MM.1S (cell line): ENCODE measurements around the gene FAM229A.

Experiments used
- DNase-seq: peaks from one replicate; pipeline ENCODE4 v3.0.0-alpha.2; 2015
- H2AFZ ChIP-seq: fragments of 300-600 bp; sonication (generic); 2 replicates; pipeline ENCODE4 v1.6.0; 2016; ENCODE audit warnings: antibody characterized with exemption, low read length
- H3F3A ChIP-seq: fragments of 300-600 bp; sonication (generic); 2 replicates; pipeline ENCODE4 v1.6.1; 2016; ENCODE audit warnings: mild to moderate bottlenecking, antibody characterized with exemption, low read length, moderate library complexity, mixed read lengths; ENCODE audit not compliant: insufficient read depth
- H3K27ac ChIP-seq: fragments of 300-600 bp; sonication (generic); 2 replicates; pipeline ENCODE4 v1.5.1; 2016; ENCODE audit warnings: mild to moderate bottlenecking, low read length
- H3K27me3 ChIP-seq: fragments of 300-600 bp; sonication (generic); replicated peaks from 2 replicates; pipeline ENCODE4 v1.6.0; 2016; ENCODE audit warnings: low read length; ENCODE audit not compliant: insufficient read depth
- H3K36me3 ChIP-seq: fragments of 300-600 bp; sonication (generic); replicated peaks from 2 replicates; pipeline ENCODE4 v1.6.1; 2016; ENCODE audit warnings: mild to moderate bottlenecking, low read length, mixed read lengths; ENCODE audit not compliant: insufficient read depth
- H3K4me1 ChIP-seq: fragments of 300-600 bp; sonication (generic); 2 replicates; pipeline ENCODE4 v1.6.1; 2016; ENCODE audit warnings: low read length, mixed read lengths
- H3K4me2 ChIP-seq: fragments of 300-600 bp; sonication (generic); 2 replicates; pipeline ENCODE4 v1.6.0; 2016; ENCODE audit warnings: low read depth, low read length
- H3K4me3 ChIP-seq: fragments of 300-600 bp; sonication (generic); 2 replicates; pipeline ENCODE4 v1.5.1; 2016; ENCODE audit warnings: low read length, mixed read lengths
- H3K79me2 ChIP-seq: fragments of 300-600 bp; sonication (generic); 2 replicates; pipeline ENCODE4 v1.6.1; 2016; ENCODE audit warnings: mixed run types, low read length, mixed read lengths
- H3K9ac ChIP-seq: fragments of 300-600 bp; sonication (generic); 2 replicates; pipeline ENCODE4 v1.6.1; 2016; ENCODE audit warnings: low read length, mixed read lengths
- H3K9me2 ChIP-seq: fragments of 300-600 bp; sonication (generic); replicated peaks from 2 replicates; pipeline ENCODE4 v1.6.1; 2016; ENCODE audit warnings: mild to moderate bottlenecking, low read length, mixed read lengths; ENCODE audit not compliant: insufficient read depth
- H3K9me3 ChIP-seq: fragments of 300-600 bp; sonication (generic); replicated peaks from 2 replicates; pipeline ENCODE4 v1.6.1; 2016; ENCODE audit warnings: mild to moderate bottlenecking, low read length, mixed read lengths; ENCODE audit not compliant: insufficient read depth
- H4K20me1 ChIP-seq: fragments of 300-600 bp; sonication (generic); 2 replicates; pipeline ENCODE4 v1.6.1; 2016; ENCODE audit warnings: mild to moderate bottlenecking, low read length, moderate library complexity, mixed read lengths; ENCODE audit not compliant: insufficient read depth
- CTCF ChIP-seq: fragments of 300-600 bp; sonication (generic); IDR thresholded peaks from 2 replicates; pipeline ENCODE4 v1.5.1; 2016; ENCODE audit warnings: antibody characterized with exemption, low read length, mixed read lengths
- EZH2 ChIP-seq: fragments of 300-600 bp; sonication (generic); optimal IDR thresholded peaks from 2 replicates; pipeline ENCODE3; 2017; ENCODE audit warnings: low read depth, mild to moderate bottlenecking, antibody characterized with exemption, low read length, mixed read lengths
- EZH2phosphoT487 ChIP-seq: fragments of 300-600 bp; sonication (generic); IDR thresholded peaks from 2 replicates; pipeline ENCODE4 v1.6.1; 2018; ENCODE audit warnings: antibody characterized with exemption, low read length

The FAM229A gene

GRCh38 chr1:32367912-32368635, 5.8 kb upstream of the FAM229A start:
- Histone ChIP-seq H3K9me3 (no peaks in the 10 kb centered on the region), H3K9me2 (no peaks in the 10 kb centered on the region), H3K4me3 (no peak overlapping the region), H4K20me1 (no peaks in the 10 kb centered on the region), H3K36me3 (no peaks in the 10 kb centered on the region; the same call in none of the 2 replicates), H3K4me2 (no peak overlapping the region), H3F3A (no peaks in the 10 kb centered on the region), H2AFZ (no peak overlapping the region), H3K79me2 (no peaks in the 10 kb centered on the region), H3K4me1 (no peaks in the 10 kb centered on the region), H3K27ac (no peak overlapping the region), H3K27me3 (no peaks in the 10 kb centered on the region), H3K9ac (no peak overlapping the region)
- no peak for DNase-seq
- TF ChIP-seq EZH2 (no peak), EZH2phosphoT487 (no peak), CTCF (no peak)

- Histone ChIP-seq H3K27ac (no peak overlapping the region), H3K4me1 (no peaks in the 10 kb centered on the region), H3K4me2 (no peak overlapping the region), H2AFZ (no peak overlapping the region), H3K9me3 (no peaks in the 10 kb centered on the region), H3K36me3 (no peaks in the 10 kb centered on the region; the same call in none of the 2 replicates), H3K9ac (no peak overlapping the region), H3K27me3 (no peaks in the 10 kb centered on the region), H3K4me3 (no peak overlapping the region), H3K79me2 (no peaks in the 10 kb centered on the region), H3F3A (no peaks in the 10 kb centered on the region), H3K9me2 (no peaks in the 10 kb centered on the region), H4K20me1 (no peaks in the 10 kb centered on the region)
- TF ChIP-seq EZH2phosphoT487 (no peak), EZH2 (no peak)
- no peak for DNase-seq
These were observed 3.2 kb upstream of the FAM229A start for GRCh38 chr1:32365445-32365844.

- Histone ChIP-seq H3K36me3 (no peaks in the 10 kb centered on the region; the same call in none of the 2 replicates), H3K9me2 (no peaks in the 10 kb centered on the region)
These were observed 2.6 kb upstream of the FAM229A start for GRCh38 chr1:32364836-32365235.

More at GRCh38 chr1:32364836-32365235, 2.6 kb upstream of the FAM229A start:
- H4K20me1 ChIP-seq, result no peaks in the 10 kb centered on the region
- H3K9ac ChIP-seq, result no peak overlapping the region
- H2AFZ ChIP-seq, result no peak overlapping the region
- no peaks in the 10 kb centered on the region for H3K27me3 ChIP-seq
- no peaks in the 10 kb centered on the region for H3K79me2 ChIP-seq
- H3K4me3 ChIP-seq, result no peak overlapping the region
- no peak overlapping the region for H3K4me2 ChIP-seq
- no peaks in the 10 kb centered on the region for H3K9me3 ChIP-seq
- DNase-seq, result no peak
- TF ChIP-seq EZH2phosphoT487, result no peak
- no peak for TF ChIP-seq CTCF
- no peak for TF ChIP-seq EZH2
- H3F3A ChIP-seq, result no peaks in the 10 kb centered on the region
- no peaks in the 10 kb centered on the region for H3K4me1 ChIP-seq
- no peak overlapping the region for H3K27ac ChIP-seq
